Islet precursor cell (in vitro differentiated cells): ENCODE data around the gene SLIT3.

ENCODE experiments used
- DNase-seq: peaks from one replicate; pipeline ENCODE4 v3.0.0-alpha.2; 2018

SLIT3 gene

DNA sequence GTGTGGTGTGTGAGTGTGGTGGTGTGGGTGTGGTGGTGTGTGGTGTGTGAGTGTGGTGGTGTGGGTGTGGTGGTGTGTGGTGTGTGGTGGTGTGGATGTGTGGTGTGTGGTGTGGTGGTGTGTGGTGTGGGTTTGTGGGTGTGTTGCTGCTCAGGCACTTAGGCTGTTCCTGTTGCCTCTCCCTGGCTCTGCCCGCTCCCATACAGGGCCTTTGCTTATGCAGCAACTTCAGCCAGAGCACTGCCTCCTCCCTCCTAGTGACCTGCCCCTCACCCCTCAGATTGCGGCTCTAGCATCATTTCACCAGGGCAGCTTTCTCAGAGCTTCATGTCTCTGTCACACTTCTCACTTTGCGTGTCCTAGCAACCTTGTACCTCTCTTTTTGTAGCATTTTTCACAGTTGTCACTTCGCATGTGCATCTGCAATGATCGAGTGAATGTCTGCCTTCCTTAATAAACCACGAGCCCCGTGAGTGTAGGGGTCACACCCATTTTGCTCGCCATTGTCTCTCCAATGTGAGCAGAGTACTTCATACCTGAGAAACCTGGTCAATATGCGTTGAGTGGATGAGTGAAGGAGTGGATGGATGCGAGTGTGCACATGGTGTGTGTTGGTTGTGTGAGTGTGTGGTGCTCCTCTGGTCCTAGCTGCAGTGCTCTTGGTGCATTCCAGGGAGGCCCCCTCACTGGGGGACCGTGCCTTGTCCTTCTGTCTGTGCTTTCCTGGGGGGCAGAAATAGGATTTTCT, 553.9 kb downstream of the SLIT3 start:
- peak; percentile 42 for DNase-seq

GRCh38 chr5:168746126-168746892, 554.6 kb downstream of the SLIT3 start:
- DNase-seq = peak; percentile 21

DNA sequence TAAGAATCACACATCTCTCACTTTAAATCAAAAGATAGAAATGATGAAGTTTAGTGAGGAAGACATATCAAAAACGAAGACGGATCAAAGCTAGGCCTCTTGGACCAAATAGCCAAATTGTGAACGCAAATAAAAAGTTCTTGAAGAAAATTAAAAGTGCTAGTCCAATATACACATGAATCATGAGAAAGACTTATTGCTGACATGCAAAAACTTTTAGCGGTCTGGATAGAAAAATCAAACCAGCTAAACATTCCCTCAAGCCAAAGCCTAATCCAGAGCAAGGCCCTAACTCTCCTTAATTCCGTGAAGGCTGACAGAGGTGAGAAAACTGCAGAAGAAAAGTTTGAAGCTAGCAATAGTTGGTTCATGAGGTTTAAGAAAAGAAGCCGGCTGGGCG, 557.3 kb downstream of the SLIT3 start:
- no peak for DNase-seq

- peak; percentile 4 for DNase-seq
Measured at GRCh38 chr5:168742311-168742710, 558.6 kb downstream of the SLIT3 start.

DNA sequence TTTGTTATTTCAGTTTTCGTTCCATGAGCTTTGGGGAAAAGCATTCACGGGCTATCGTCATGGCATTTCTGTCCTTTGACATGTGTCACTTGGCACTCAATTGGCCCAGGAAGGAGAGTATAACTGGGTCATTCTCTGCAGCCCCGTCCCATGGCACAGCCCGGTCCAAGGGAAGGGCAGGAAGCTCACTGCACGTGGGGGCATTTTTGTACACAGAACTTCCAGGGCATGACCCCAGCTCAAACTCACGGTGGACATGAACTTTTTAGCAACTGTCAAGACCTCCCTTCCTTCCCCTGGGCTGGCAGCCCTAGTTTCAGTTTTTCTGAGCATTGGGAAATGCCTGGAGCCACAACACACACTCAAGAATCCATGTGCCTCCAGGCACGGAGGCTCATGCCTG, 560.1 kb downstream of the SLIT3 start:
- peak; percentile 45 for DNase-seq

- peak; percentile 18 for DNase-seq
Measured at GRCh38 chr5:168740092-168740800, 560.7 kb downstream of the SLIT3 start.

GRCh38 chr5:168737066-168737465, 563.9 kb downstream of the SLIT3 start:
- no peak for DNase-seq

GRCh38 chr5:168736281-168736831, 564.6 kb downstream of the SLIT3 start:
- no peak for DNase-seq

- no peak for DNase-seq
Measured at GRCh38 chr5:168734620-168735300, 566.2 kb downstream of the SLIT3 start.

DNA sequence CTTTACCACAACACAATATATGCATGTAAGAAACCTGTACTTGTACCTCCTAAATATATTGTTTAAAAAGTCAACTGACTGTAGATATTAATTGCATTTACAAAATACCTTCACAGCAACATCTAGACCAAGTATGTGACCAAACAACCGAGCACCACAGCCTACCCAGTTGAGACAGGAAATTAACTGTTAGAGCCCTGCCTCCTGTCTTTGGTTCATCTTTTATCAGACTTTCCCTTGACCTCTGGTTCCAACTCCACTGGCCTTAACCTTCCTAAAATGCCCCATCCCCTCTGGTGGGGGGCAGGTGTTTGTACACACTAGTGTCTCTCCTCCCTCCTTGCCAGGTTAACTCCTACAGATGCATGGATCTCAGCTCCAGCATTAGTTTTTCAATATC, 566.8 kb downstream of the SLIT3 start:
- DNase-seq = no peak

DNA sequence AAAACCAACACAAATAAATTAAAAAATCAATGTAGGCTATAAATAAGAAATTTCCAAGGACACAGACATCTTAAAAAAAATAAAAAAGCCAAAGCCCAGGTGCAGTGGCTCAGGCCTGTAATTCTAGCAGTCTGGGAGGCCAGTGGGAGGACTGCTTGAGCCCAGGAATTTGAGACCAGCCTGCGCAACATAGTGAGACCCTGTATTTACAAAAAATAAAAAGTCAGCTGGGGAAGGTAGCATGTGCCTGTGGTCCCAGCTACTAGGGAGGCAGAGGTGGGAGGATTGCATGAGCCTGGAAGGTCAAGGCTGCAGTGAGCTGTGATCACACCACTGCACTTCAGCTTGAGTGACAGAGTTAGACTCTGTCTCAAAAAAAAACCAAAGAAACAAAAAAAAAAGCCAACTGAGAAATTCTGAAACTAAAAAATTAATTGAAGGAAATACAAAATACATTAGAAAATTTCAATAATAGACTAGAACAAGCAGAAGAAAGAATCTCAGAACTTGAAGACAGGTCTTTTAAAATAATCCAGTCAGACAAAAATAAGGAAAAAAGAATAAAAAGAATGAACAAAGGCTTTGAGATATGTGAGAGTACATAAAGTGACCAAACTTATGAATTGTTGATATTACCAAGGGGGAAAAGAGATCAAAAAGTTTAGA, 572.3 kb downstream of the SLIT3 start:
- peak; percentile 5 for DNase-seq

DNA sequence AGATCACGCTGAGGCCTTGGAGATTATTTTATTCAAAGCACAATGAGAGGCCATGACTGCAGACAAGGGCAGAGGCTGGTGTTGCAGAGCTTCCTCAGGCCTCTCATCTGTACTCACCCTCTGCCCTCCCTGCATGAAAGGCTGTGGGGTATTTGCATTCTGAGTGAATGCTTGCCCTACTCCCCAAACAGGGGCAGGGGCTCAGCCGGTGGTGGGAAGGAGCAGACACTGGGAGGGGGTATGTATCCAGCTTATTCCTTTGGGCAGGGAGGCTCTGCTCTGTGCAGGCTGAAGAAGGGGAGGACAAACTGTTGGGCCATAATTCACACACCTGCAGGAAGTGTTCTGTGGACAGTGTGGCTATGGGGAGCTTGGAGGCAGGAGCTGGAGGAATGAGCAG, 573.4 kb downstream of the SLIT3 start:
- DNase-seq = peak; percentile 42

GRCh38 chr5:168726342-168726741, 574.6 kb downstream of the SLIT3 start:
- peak; percentile 11 for DNase-seq

DNA sequence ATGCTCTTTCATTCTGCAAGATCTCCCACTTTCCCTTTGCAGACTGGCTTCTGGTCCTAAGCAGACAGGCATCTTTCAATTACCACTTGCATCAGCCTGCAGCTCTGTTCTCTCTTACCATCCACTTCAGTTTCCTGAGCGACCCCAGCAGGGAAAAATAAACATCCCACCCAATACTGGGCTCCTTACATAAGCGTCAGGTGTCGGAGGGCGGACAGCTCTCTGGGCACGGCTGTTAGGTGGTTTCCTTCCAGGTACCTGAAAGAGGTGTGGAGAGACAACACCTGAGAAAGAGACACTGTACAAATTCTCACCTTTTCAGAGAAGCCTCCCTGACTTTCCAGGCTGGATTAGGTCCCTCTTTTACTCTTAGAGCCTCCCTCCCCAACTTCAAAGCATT, 576.7 kb downstream of the SLIT3 start:
- peak; percentile 18 for DNase-seq

GRCh38 chr5:168723037-168723436, 577.9 kb downstream of the SLIT3 start:
- DNase-seq = no peak

GRCh38 chr5:168721966-168722365, 579.0 kb downstream of the SLIT3 start:
- peak; percentile 32 for DNase-seq

- peak; percentile 37 for DNase-seq
Measured at GRCh38 chr5:168721002-168721753, 579.8 kb downstream of the SLIT3 start.

GRCh38 chr5:168720575-168720974, 580.4 kb downstream of the SLIT3 start:
- peak; percentile 22 for DNase-seq

- peak; percentile 29 for DNase-seq
Measured at GRCh38 chr5:168714046-168714445, 586.9 kb downstream of the SLIT3 start.

GRCh38 chr5:168713051-168713450, 587.9 kb downstream of the SLIT3 start:
- peak; percentile 56 for DNase-seq

GRCh38 chr5:168712280-168712924, 588.5 kb downstream of the SLIT3 start:
- peak; percentile 91 for DNase-seq
